ENCODE results near the gene USP12. TPM values are rescaled to one million over a fixed set of nuclear protein-coding genes. Genes with fewer than 3 reads are reported as not detected.

The USP12 gene
- total RNA-seq, 4 donors from 2014 or later, result 3.9 to 31.7 (median 13.6) TPM

- Histone ChIP-seq H3K27me3 (no peaks in the 10 kb centered on the region), H3K36me3 (no peaks in the 10 kb centered on the region), H3K4me1 (peaks cover 0 to 13% (median 6%) of the 10 kb centered on the region in 3 donors), H3K9me3 (no peaks in the 10 kb centered on the region), H3K27ac (no peak overlapping the region), H3K4me3 (no peak overlapping the region)
- intact Hi-C loops (cut with DNase I), result no loop called here
- 83 to 95% methylated on average over 3 of the region's 3 CpGs for WGBS, 2 donors
- DNase-seq, result no peak
- TF ChIP-seq CTCF (IDR thresholded peaks at IDR 0.05) (no peak), POLR2A (IDR thresholded peaks at IDR 0.05) (no peak)
Observed at GRCh38 chr13:27027086-27027667, 144.4 kb downstream of the USP12 start.

- WGBS, 2 donors, result 60 to 64% methylated on average over 6 of the region's 6 CpGs
- DNase-seq, result no peak
Observed at GRCh38 chr13:27026396-27026795, 145.2 kb downstream of the USP12 start.

GRCh38 chr13:27024776-27025492, 146.7 kb downstream of the USP12 start:
- no peaks in the 10 kb centered on the region for H3K27me3 ChIP-seq
- H3K36me3 ChIP-seq, result no peaks in the 10 kb centered on the region
- DNase-seq, result no peak
- H3K9me3 ChIP-seq, result no peaks in the 10 kb centered on the region
- peak overlapping the region in 1 of 4 donors; percentile 16 for H3K27ac ChIP-seq
- WGBS, 2 donors, result 78 to 80% methylated on average over 12 to 13 of the region's 13 CpGs
- intact Hi-C loops (cut with DNase I), result no loop called here
- peaks cover 0 to 17% (median 6%) of the 10 kb centered on the region in 3 donors for H3K4me1 ChIP-seq
- H3K4me3 ChIP-seq, result no peak overlapping the region
- TF ChIP-seq POLR2A (IDR thresholded peaks at IDR 0.05), result no peak
- no peak for TF ChIP-seq CTCF (IDR thresholded peaks at IDR 0.05)

More at GRCh38 chr13:27026396-27026795, 145.2 kb downstream of the USP12 start:
- no peaks in the 10 kb centered on the region for H3K27me3 ChIP-seq
- H3K27ac ChIP-seq, result no peak overlapping the region
- H3K9me3 ChIP-seq, result no peaks in the 10 kb centered on the region
- H3K4me1 ChIP-seq, result peaks cover 0 to 14% (median 6%) of the 10 kb centered on the region in 3 donors
- TF ChIP-seq POLR2A (IDR thresholded peaks at IDR 0.05) (no peak), CTCF (IDR thresholded peaks at IDR 0.05) (no peak)
- no peak overlapping the region for H3K4me3 ChIP-seq
- H3K36me3 ChIP-seq, result no peaks in the 10 kb centered on the region
- intact Hi-C loops (cut with DNase I), result no loop called here

- TF ChIP-seq CTCF (IDR thresholded peaks at IDR 0.05) (no peak), POLR2A (IDR thresholded peaks at IDR 0.05) (no peak)
- intact Hi-C loops (cut with DNase I), result no loop called here
- H3K27me3 ChIP-seq, result no peaks in the 10 kb centered on the region
- 77 to 82% methylated on average over 2 of the region's 2 CpGs for WGBS, 2 donors
- H3K9me3 ChIP-seq, result no peaks in the 10 kb centered on the region
- H3K4me1 ChIP-seq, result peaks cover 0 to 26% (median 6%) of the 10 kb centered on the region in 3 donors
- DNase-seq, result no peak
- H3K36me3 ChIP-seq, result no peaks in the 10 kb centered on the region
- H3K4me3 ChIP-seq, result no peak overlapping the region
- no peak overlapping the region for H3K27ac ChIP-seq
Observed at GRCh38 chr13:27024074-27024461, 147.5 kb downstream of the USP12 start.

- no peak for TF ChIP-seq CTCF (IDR thresholded peaks at IDR 0.05)
- TF ChIP-seq POLR2A (IDR thresholded peaks at IDR 0.05), result no peak
- WGBS, 2 donors, result 56 to 64% methylated on average over 8 of the region's 8 CpGs
Observed at GRCh38 chr13:27023385-27024073, 148.1 kb downstream of the USP12 start.

More at GRCh38 chr13:27023385-27024073, 148.1 kb downstream of the USP12 start:
- DNase-seq, result no peak
- no peaks in the 10 kb centered on the region for H3K9me3 ChIP-seq
- H3K4me3 ChIP-seq, result no peak overlapping the region
- H3K4me1 ChIP-seq, result peaks cover 0 to 31% (median 6%) of the 10 kb centered on the region in 3 donors
- H3K27ac ChIP-seq, result peak overlapping the region in 2 of 4 donors; percentile 60 to 71
- intact Hi-C loops (cut with DNase I), result no loop called here
- H3K36me3 ChIP-seq, result no peaks in the 10 kb centered on the region
- H3K27me3 ChIP-seq, result no peaks in the 10 kb centered on the region

All from esophagus squamous epithelium (tissue), 5 donors.